Activated naive CD8-positive, alpha-beta T cell (primary cell): Measurements from ENCODE around the gene CROCC.
"Not testable (repeated sequence)": the region's sequence is repeated elsewhere in the genome, so short reads cannot be mapped to it uniquely, and the experiment has no call there.

ENCODE experiments used
- H3K27ac Mint-ChIP-seq: one replicate; pipeline ENCODE4 v1.8.0; 2021; ENCODE audit warnings: mixed read lengths
- H3K27me3 Mint-ChIP-seq: one replicate; pipeline ENCODE4 v1.8.0; 2021; ENCODE audit warnings: mixed read lengths
- H3K36me3 Mint-ChIP-seq: one replicate; pipeline ENCODE4 v1.8.0; 2021; ENCODE audit warnings: mixed read lengths
- H3K4me1 Mint-ChIP-seq: one replicate; pipeline ENCODE4 v1.8.0; 2021; ENCODE audit warnings: low read depth, mixed read lengths
- H3K4me3 Mint-ChIP-seq: one replicate; pipeline ENCODE4 v1.8.0; 2021; ENCODE audit warnings: mild to moderate bottlenecking, mixed read lengths
- H3K9me3 Mint-ChIP-seq: one replicate; pipeline ENCODE4 v1.8.0; 2021; ENCODE audit warnings: low read depth, mixed read lengths

Gene CROCC

GRCh38 chr1:16938351-16939321 lies 16.9 kb downstream of the CROCC start:
- Mint-ChIP-seq H3K27ac (no peak overlapping the region), H3K9me3 (no peaks in the 10 kb centered on the region), H3K4me3 (no peak overlapping the region), H3K4me1 (no peaks in the 10 kb centered on the region), H3K27me3 (no peaks in the 10 kb centered on the region), H3K36me3 (no peaks in the 10 kb centered on the region)

GRCh38 chr1:16939386-16940180 lies 17.9 kb downstream of the CROCC start:
- not testable (repeated sequence) for H3K9me3 Mint-ChIP-seq, H3K36me3 Mint-ChIP-seq, H3K27me3 Mint-ChIP-seq, H3K4me3 Mint-ChIP-seq, H3K4me1 Mint-ChIP-seq, H3K27ac Mint-ChIP-seq

- H3K9me3 Mint-ChIP-seq, result no peaks in the 10 kb centered on the region
- H3K36me3 Mint-ChIP-seq, result no peaks in the 10 kb centered on the region
- H3K4me1 Mint-ChIP-seq, result no peaks in the 10 kb centered on the region
- H3K4me3 Mint-ChIP-seq, result no peak overlapping the region
- H3K27me3 Mint-ChIP-seq, result no peaks in the 10 kb centered on the region
- no peak overlapping the region for H3K27ac Mint-ChIP-seq
Observed at GRCh38 chr1:16944038-16944437, 22.3 kb downstream of the CROCC start.

- H3K27me3 Mint-ChIP-seq, H3K4me1 Mint-ChIP-seq, H3K9me3 Mint-ChIP-seq, H3K27ac Mint-ChIP-seq, H3K4me3 Mint-ChIP-seq, H3K36me3 Mint-ChIP-seq: not testable (repeated sequence)
Observed at GRCh38 chr1:16945512-16945911, 23.8 kb downstream of the CROCC start.

GRCh38 chr1:16946185-16946584 lies 24.5 kb downstream of the CROCC start:
- not testable (repeated sequence) for H3K27me3 Mint-ChIP-seq, H3K4me1 Mint-ChIP-seq, H3K27ac Mint-ChIP-seq, H3K9me3 Mint-ChIP-seq, H3K36me3 Mint-ChIP-seq, H3K4me3 Mint-ChIP-seq

GRCh38 chr1:16946646-16947045 lies 24.9 kb downstream of the CROCC start:
- Mint-ChIP-seq H3K9me3 (no peaks in the 10 kb centered on the region), H3K27me3 (no peaks in the 10 kb centered on the region), H3K27ac (no peak overlapping the region), H3K36me3 (no peaks in the 10 kb centered on the region), H3K4me3 (no peak overlapping the region), H3K4me1 (no peaks in the 10 kb centered on the region)

- H3K4me3 Mint-ChIP-seq, H3K9me3 Mint-ChIP-seq, H3K4me1 Mint-ChIP-seq, H3K36me3 Mint-ChIP-seq, H3K27me3 Mint-ChIP-seq, H3K27ac Mint-ChIP-seq: not testable (repeated sequence)
Observed at GRCh38 chr1:16948282-16948891, 26.7 kb downstream of the CROCC start.

- H3K9me3 Mint-ChIP-seq, H3K27ac Mint-ChIP-seq, H3K4me1 Mint-ChIP-seq, H3K27me3 Mint-ChIP-seq, H3K36me3 Mint-ChIP-seq, H3K4me3 Mint-ChIP-seq: not testable (repeated sequence)
Observed at GRCh38 chr1:16949026-16949425, 27.3 kb downstream of the CROCC start.

- H3K4me1 Mint-ChIP-seq, H3K4me3 Mint-ChIP-seq, H3K36me3 Mint-ChIP-seq, H3K27me3 Mint-ChIP-seq, H3K9me3 Mint-ChIP-seq, H3K27ac Mint-ChIP-seq: not testable (repeated sequence)
Observed at GRCh38 chr1:16952376-16952775, 30.6 kb downstream of the CROCC start.

- H3K27me3 Mint-ChIP-seq, result no peaks in the 10 kb centered on the region
- H3K4me3 Mint-ChIP-seq, result no peak overlapping the region
- H3K36me3 Mint-ChIP-seq, result no peaks in the 10 kb centered on the region
- H3K4me1 Mint-ChIP-seq, result no peaks in the 10 kb centered on the region
- H3K9me3 Mint-ChIP-seq, result no peaks in the 10 kb centered on the region
- H3K27ac Mint-ChIP-seq, result no peak overlapping the region
Observed at GRCh38 chr1:16954579-16954978, 32.8 kb downstream of the CROCC start.

- H3K9me3 Mint-ChIP-seq, result no peaks in the 10 kb centered on the region
- no peaks in the 10 kb centered on the region for H3K36me3 Mint-ChIP-seq
- H3K27ac Mint-ChIP-seq, result no peak overlapping the region
- H3K27me3 Mint-ChIP-seq, result no peaks in the 10 kb centered on the region
- H3K4me3 Mint-ChIP-seq, result no peak overlapping the region
- no peaks in the 10 kb centered on the region for H3K4me1 Mint-ChIP-seq
Observed at GRCh38 chr1:16955186-16955585, 33.5 kb downstream of the CROCC start.

- Mint-ChIP-seq H3K9me3 (no peaks in the 10 kb centered on the region), H3K4me1 (peaks cover 6% of the 10 kb centered on the region), H3K36me3 (no peaks in the 10 kb centered on the region), H3K4me3 (no peak overlapping the region), H3K27me3 (no peaks in the 10 kb centered on the region), H3K27ac (no peak overlapping the region)
Observed at GRCh38 chr1:16956775-16957174, 35.0 kb downstream of the CROCC start.

- H3K9me3 Mint-ChIP-seq, result no peaks in the 10 kb centered on the region
- no peaks in the 10 kb centered on the region for H3K27me3 Mint-ChIP-seq
- no peak overlapping the region for H3K27ac Mint-ChIP-seq
- no peak overlapping the region for H3K4me3 Mint-ChIP-seq
- no peaks in the 10 kb centered on the region for H3K36me3 Mint-ChIP-seq
- peaks cover 7% of the 10 kb centered on the region for H3K4me1 Mint-ChIP-seq
Observed at GRCh38 chr1:16957731-16958130, 36.0 kb downstream of the CROCC start.

- Mint-ChIP-seq H3K4me3 (no peak overlapping the region), H3K36me3 (no peaks in the 10 kb centered on the region), H3K27me3 (no peaks in the 10 kb centered on the region), H3K27ac (no peak overlapping the region), H3K9me3 (no peaks in the 10 kb centered on the region), H3K4me1 (peaks cover 7% of the 10 kb centered on the region)
Observed at GRCh38 chr1:16958475-16958874, 36.7 kb downstream of the CROCC start.

- Mint-ChIP-seq H3K27ac (peak overlapping the region; percentile 54), H3K27me3 (no peaks in the 10 kb centered on the region), H3K4me1 (peaks cover 7% of the 10 kb centered on the region), H3K4me3 (peak overlapping the region; percentile 71), H3K9me3 (no peaks in the 10 kb centered on the region), H3K36me3 (peaks cover 3% of the 10 kb centered on the region)
Observed at GRCh38 chr1:16960560-16961296, 39.0 kb downstream of the CROCC start.
